COLO829 (cell line): ENCODE results near the gene TMEM129.
"Not testable (repeated sequence)": the region's sequence is repeated elsewhere in the genome, so short reads cannot be mapped to it uniquely, and the experiment has no call there.

Experiments used
- DNase-seq: peaks from one replicate; pipeline ENCODE4 v3.0.0; 2012; ENCODE audit warnings: low spot score

Gene TMEM129

GRCh38 chr4:1718095-1718850 lies 2.9 kb downstream of the TMEM129 start:
- DNase-seq: no peak

GRCh38 chr4:1717129-1718094 lies 3.7 kb downstream of the TMEM129 start:
- no peak for DNase-seq

GRCh38 chr4:1716065-1716945 lies 4.8 kb downstream of the TMEM129 start:
- DNase-seq: no peak

GRCh38 chr4:1715002-1715758 lies 5.9 kb downstream of the TMEM129 start:
- no peak for DNase-seq

GRCh38 chr4:1714303-1715001 lies 6.7 kb downstream of the TMEM129 start:
- no peak for DNase-seq

GRCh38 chr4:1713003-1713851 lies 7.9 kb downstream of the TMEM129 start:
- no peak for DNase-seq

- DNase-seq: peak; percentile 84
Measured at GRCh38 chr4:1712216-1713002, 8.7 kb downstream of the TMEM129 start, which contains the start of gene SLBP. Gene SLBP (minus strand): TSS chr4:1712319. CDS start chr4:1712188, 131 bp downstream.

GRCh38 chr4:1711571-1712215 lies 9.4 kb downstream of the TMEM129 start:
- no peak for DNase-seq

GRCh38 chr4:1711055-1711570 lies 10.0 kb downstream of the TMEM129 start:
- DNase-seq: no peak

- DNase-seq: no peak
Measured at GRCh38 chr4:1708581-1708980, 12.5 kb downstream of the TMEM129 start.

GRCh38 chr4:1706358-1706757 lies 14.8 kb downstream of the TMEM129 start:
- no peak for DNase-seq

- no peak for DNase-seq
Measured at GRCh38 chr4:1705732-1706131, 15.4 kb downstream of the TMEM129 start.

- no peak for DNase-seq
Measured at GRCh38 chr4:1703867-1704266, 17.3 kb downstream of the TMEM129 start.

- DNase-seq: not testable (repeated sequence)
Measured at GRCh38 chr4:1701671-1702070, 19.5 kb downstream of the TMEM129 start.

GRCh38 chr4:1695913-1696312 lies 25.2 kb downstream of the TMEM129 start:
- DNase-seq: no peak

GRCh38 chr4:1693131-1693896 lies 27.8 kb downstream of the TMEM129 start:
- peak; percentile 40 for DNase-seq

GRCh38 chr4:1691737-1692373 lies 29.3 kb downstream of the TMEM129 start:
- DNase-seq: no peak
